Measurements from ENCODE around the gene MYOZ1. TPM values are rescaled to one million over a fixed set of nuclear protein-coding genes. Genes with fewer than 3 reads are reported as not detected.

MYOZ1 gene
- total and polyA plus RNA-seq, 2 donors (not counting 3 experiments of a cell fraction or from before 2014, with no cell fraction given), result not detected

DNA sequence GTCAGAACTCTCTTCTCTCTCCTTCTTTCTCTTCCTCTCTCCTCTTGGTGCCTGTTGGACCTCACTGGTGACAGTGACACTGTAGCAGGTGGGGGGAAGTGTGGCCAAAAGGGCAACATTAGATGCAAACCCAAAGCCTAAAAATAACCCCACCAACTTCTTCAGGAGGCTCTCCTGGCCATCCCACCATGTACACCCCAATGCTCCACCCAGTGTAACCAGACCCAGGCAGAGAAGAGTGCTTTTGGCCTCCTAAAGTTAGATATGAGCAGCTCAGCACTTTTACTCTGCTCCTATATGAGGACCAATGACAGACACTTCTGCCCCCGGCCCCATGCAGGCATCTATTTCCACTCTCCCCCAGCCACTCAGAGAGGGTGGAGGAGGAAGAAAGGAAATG, 5.5 kb downstream of the MYOZ1 start:
- H3K27me3 ChIP-seq (ENCODE audit: control insufficient read depth in 2 of 2, insufficient read depth in 2 of 2, low read length in 2 of 2), result peaks cover 4 to 9% of the 10 kb centered on the region in 2 experiments
- H3K4me3 ChIP-seq (replicated peaks in 1 of 3; ENCODE audit: insufficient read depth in 1 of 3, low read depth in 1 of 3, low read length in 3 of 3), result no peak overlapping the region
- no peaks in the 10 kb centered on the region for H3K79me2 ChIP-seq (ENCODE audit: control insufficient read depth, insufficient read depth, low read length)
- no peak overlapping the region for H3K27ac ChIP-seq (ENCODE audit: insufficient read depth, low read depth, low read length)
- no peak overlapping the region for H3K9ac ChIP-seq (replicated peaks; ENCODE audit: extremely low read depth, insufficient read depth, low read length)
- ChIA-PET POLR2A (interaction anchor here (0.6 to 0.7 kb wide), 2 partner anchors 14 to 19 kb away, joined by 4 to 8 read pairs; no protein-coding TSS in a partner anchor), CTCF (interaction anchor here (1.1 to 2.0 kb wide), 2 partner anchors 12 to 106 kb away, joined by 3 to 8 read pairs; no protein-coding TSS in a partner anchor)
- TF ChIP-seq EZH2 (IDR thresholded peaks at IDR 0.05; ENCODE audit: borderline replicate concordance, low read depth, low read length, severe bottlenecking) (no peak), POLR2AphosphoS5 (IDR thresholded peaks at IDR 0.05; ENCODE audit: insufficient read depth, low read depth, low read length) (no peak), JUN (IDR thresholded peaks at IDR 0.05; ENCODE audit: borderline replicate concordance, insufficient read depth, insufficient read length, low read depth) (no peak), POLR2A (IDR thresholded peaks at IDR 0.05; ENCODE audit: low read depth, low read length) (no peak), GATA2 (IDR thresholded peaks at IDR 0.05; ENCODE audit: insufficient read depth, insufficient read length, low read depth, low read length) (no peak), MYC (IDR thresholded peaks at IDR 0.05; ENCODE audit: low read depth, low read length) (no peak), FOS (IDR thresholded peaks at IDR 0.05; ENCODE audit: borderline replicate concordance, insufficient read depth, low read length) (no peak)
- TF ChIP-seq, protein P1, sequence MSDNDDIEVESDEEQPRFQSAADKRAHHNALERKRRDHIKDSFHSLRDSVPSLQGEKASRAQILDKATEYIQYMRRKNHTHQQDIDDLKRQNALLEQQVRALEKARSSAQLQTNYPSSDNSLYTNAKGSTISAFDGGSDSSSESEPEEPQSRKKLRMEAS (IDR thresholded peaks at IDR 0.05; ENCODE audit: insufficient read depth, insufficient read length), result no peak
- TF ChIP-seq, protein P2, sequence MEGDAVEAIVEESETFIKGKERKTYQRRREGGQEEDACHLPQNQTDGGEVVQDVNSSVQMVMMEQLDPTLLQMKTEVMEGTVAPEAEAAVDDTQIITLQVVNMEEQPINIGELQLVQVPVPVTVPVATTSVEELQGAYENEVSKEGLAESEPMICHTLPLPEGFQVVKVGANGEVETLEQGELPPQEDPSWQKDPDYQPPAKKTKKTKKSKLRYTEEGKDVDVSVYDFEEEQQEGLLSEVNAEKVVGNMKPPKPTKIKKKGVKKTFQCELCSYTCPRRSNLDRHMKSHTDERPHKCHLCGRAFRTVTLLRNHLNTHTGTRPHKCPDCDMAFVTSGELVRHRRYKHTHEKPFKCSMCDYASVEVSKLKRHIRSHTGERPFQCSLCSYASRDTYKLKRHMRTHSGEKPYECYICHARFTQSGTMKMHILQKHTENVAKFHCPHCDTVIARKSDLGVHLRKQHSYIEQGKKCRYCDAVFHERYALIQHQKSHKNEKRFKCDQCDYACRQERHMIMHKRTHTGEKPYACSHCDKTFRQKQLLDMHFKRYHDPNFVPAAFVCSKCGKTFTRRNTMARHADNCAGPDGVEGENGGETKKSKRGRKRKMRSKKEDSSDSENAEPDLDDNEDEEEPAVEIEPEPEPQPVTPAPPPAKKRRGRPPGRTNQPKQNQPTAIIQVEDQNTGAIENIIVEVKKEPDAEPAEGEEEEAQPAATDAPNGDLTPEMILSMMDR (IDR thresholded peaks at IDR 0.05; ENCODE audit: extremely low read depth in 1 of 2, insufficient read depth in 1 of 2, low read depth in 1 of 2, low read length in 2 of 2), result no peak
- H4K20me1 ChIP-seq (replicated peaks; ENCODE audit: control insufficient read depth, extremely low read depth, insufficient read depth, low read length), result no peaks in the 10 kb centered on the region
- FAIRE-seq, result no peak
- H3K36me3 ChIP-seq (ENCODE audit: control insufficient read depth in 2 of 2, extremely low read depth in 1 of 2, insufficient read depth in 2 of 2, low read length in 2 of 2), result no peaks in the 10 kb centered on the region
- no peak overlapping the region for H3K4me2 ChIP-seq (ENCODE audit: insufficient read depth, low read length)
- H3K4me1 ChIP-seq (ENCODE audit: control insufficient read depth, extremely low read depth, insufficient read depth, low read length), result no peaks in the 10 kb centered on the region
- no peak overlapping the region for H2AFZ ChIP-seq (ENCODE audit: low read depth, low read length)
- intact Hi-C loops (cut with micrococcal nuclease) (no loop called here), dilution Hi-C loops (cut with MboI; ENCODE audit: extremely low pct_ligation_motif_present, low sequenced_read_pairs) (no loop called here)
- H3K9me1 ChIP-seq (replicated peaks; ENCODE audit: control insufficient read depth, extremely low read depth, insufficient read depth, low read length), result no peaks in the 10 kb centered on the region
- no TSS peak for BruUV-seq (replicated peaks)
- no peaks in the 10 kb centered on the region for H3K9me3 ChIP-seq (replicated peaks; ENCODE audit: control insufficient read depth, insufficient read depth, low read length)
- DNase-seq (ENCODE audit: low read depth, low spot score), result no peak

Data from endothelial cell of umbilical vein (primary cell).